Measurements from ENCODE around the gene AARS2. TPM values are rescaled to one million over a fixed set of nuclear protein-coding genes. Genes with fewer than 3 reads are reported as not detected.

The AARS2 gene
- total RNA-seq, 1 donor from 2014 or later: 7.9 TPM

DNA sequence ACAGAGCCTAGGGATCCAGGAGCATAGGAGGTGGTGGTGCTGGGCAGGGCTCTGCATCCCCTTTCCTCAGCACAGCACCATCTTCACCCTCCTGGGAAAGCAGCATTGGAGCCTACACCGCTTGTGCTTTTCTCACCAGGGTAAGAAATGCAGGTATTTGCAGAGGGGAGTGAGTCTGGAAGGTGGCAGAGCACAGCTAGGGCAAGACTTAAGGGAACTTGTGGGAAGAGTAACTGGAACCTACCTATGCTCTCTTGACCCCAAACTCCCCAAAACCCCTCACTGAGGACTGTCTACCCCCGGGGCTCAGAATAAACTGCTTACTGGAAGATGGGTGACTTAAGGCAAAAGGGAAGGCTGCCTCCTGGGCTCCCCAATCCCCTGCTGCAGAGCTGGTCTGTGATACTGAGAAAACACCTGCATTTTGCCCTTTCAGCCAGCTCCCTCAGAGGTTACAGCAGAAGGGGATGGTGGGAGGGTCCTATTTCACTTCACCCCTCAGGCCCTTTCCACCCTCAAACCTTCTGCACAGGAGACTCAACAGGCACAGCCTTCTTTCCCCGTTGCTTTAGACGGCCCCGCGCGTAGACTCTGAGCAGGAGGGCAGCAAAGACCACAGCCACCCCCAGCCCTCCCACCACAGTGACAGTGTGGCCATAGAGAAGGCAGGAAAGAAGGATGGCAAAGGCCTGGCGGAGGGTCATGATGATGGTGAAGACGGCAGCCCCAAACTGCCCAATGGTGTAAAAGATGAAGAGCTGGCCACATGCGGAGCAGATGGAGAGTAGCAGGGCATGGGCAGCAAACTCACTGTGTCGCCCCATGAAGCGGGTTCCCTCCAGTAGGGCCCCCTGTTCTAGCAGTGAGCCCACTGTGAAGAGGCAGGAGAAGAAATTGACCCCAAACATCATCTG, 58.7 kb downstream of the AARS2 start:
- Mint-ChIP-seq H3K27me3 (ENCODE audit: low read depth) (no peaks in the 10 kb centered on the region), H3K36me3 (ENCODE audit: low read depth) (peaks cover 50% of the 10 kb centered on the region), H3K4me3 (ENCODE audit: unreplicated experiment) (no peak overlapping the region), H3K9me3 (ENCODE audit: low read depth) (no peaks in the 10 kb centered on the region), H3K4me1 (ENCODE audit: low read depth) (peaks cover 71% of the 10 kb centered on the region), H3K27ac (ENCODE audit: unreplicated experiment) (peak overlapping the region; percentile 91)
- TF ChIP-seq, protein P1, sequence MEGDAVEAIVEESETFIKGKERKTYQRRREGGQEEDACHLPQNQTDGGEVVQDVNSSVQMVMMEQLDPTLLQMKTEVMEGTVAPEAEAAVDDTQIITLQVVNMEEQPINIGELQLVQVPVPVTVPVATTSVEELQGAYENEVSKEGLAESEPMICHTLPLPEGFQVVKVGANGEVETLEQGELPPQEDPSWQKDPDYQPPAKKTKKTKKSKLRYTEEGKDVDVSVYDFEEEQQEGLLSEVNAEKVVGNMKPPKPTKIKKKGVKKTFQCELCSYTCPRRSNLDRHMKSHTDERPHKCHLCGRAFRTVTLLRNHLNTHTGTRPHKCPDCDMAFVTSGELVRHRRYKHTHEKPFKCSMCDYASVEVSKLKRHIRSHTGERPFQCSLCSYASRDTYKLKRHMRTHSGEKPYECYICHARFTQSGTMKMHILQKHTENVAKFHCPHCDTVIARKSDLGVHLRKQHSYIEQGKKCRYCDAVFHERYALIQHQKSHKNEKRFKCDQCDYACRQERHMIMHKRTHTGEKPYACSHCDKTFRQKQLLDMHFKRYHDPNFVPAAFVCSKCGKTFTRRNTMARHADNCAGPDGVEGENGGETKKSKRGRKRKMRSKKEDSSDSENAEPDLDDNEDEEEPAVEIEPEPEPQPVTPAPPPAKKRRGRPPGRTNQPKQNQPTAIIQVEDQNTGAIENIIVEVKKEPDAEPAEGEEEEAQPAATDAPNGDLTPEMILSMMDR (IDR thresholded peaks at IDR 0.05): no peak
- peak; percentile 84 for DNase-seq (ENCODE audit: low spot score)

DNA sequence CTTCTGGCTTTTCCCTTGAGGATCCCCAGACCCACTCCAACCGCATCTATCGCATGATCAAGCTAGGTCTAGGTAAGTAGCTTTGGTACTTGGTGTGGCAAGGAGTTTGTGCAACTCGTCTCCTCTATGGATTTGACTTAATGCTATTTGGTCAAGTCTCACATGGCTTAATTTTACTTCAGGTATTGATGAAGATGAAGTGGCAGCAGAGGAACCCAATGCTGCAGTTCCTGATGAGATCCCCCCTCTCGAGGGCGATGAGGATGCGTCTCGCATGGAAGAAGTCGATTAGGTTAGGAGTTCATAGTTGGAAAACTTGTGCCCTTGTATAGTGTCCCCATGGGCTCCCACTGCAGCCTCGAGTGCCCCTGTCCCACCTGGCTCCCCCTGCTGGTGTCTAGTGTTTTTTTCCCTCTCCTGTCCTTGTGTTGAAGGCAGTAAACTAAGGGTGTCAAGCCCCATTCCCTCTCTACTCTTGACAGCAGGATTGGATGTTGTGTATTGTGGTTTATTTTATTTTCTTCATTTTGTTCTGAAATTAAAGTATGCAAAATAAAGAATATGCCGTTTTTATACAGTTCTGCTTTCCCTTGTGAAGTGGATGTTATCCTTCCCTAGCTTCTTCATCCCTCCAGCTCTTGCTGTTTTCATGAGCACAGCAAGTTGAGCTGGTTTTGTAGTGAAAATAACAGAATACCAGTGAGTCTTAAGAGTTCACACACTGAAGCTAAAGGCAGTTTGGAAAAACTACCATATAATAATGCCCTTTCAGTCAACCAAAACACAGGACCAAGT, 59.6 kb downstream of the AARS2 start:
- Mint-ChIP-seq H3K9me3 (ENCODE audit: low read depth) (no peaks in the 10 kb centered on the region), H3K4me1 (ENCODE audit: low read depth) (peaks cover 81% of the 10 kb centered on the region), H3K27me3 (ENCODE audit: low read depth) (no peaks in the 10 kb centered on the region), H3K36me3 (ENCODE audit: low read depth) (peaks cover 59% of the 10 kb centered on the region), H3K27ac (ENCODE audit: unreplicated experiment) (peak overlapping the region; percentile 62), H3K4me3 (ENCODE audit: unreplicated experiment) (no peak overlapping the region)
- peak; percentile 64 for DNase-seq (ENCODE audit: low spot score)
- TF ChIP-seq, protein P1 (IDR thresholded peaks at IDR 0.05): peak; percentile 78

DNA sequence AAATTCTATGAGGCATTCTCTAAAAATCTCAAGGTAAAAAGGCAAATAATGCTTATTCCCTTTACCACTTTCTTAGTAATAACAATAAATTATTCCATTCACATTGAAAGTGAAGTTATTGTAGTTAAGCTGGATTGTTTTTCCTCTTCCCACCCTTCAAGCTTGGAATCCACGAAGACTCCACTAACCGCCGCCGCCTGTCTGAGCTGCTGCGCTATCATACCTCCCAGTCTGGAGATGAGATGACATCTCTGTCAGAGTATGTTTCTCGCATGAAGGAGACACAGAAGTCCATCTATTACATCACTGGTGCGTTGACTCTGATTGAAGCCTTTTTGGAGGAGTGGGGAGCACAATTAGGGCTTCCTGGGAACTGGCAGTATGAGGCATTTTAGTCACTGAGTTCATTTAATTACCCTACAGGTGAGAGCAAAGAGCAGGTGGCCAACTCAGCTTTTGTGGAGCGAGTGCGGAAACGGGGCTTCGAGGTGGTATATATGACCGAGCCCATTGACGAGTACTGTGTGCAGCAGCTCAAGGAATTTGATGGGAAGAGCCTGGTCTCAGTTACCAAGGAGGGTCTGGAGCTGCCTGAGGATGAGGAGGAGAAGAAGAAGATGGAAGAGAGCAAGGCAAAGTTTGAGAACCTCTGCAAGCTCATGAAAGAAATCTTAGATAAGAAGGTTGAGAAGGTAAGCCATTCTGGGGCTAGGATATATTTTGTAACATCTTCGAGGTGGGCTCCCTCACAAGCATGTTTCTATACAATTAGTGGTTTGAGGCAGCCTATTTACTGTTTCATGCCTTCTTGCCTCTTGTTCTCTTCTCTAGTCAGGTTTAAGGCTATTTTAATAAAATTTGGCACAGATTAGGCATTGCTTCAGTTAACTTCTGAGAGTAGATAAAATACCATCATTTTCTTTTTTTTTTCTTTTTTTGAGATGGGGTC, 61.3 kb downstream of the AARS2 start:
- Mint-ChIP-seq H3K4me1 (ENCODE audit: low read depth) (peaks cover 79% of the 10 kb centered on the region), H3K4me3 (ENCODE audit: unreplicated experiment) (no peak overlapping the region), H3K36me3 (ENCODE audit: low read depth) (peaks cover 68% of the 10 kb centered on the region), H3K27me3 (ENCODE audit: low read depth) (no peaks in the 10 kb centered on the region), H3K9me3 (ENCODE audit: low read depth) (no peaks in the 10 kb centered on the region), H3K27ac (ENCODE audit: unreplicated experiment) (peak overlapping the region; percentile 69)
- DNase-seq (ENCODE audit: low spot score): peak; percentile 29
- TF ChIP-seq, protein P1 (IDR thresholded peaks at IDR 0.05): no peak

DNA sequence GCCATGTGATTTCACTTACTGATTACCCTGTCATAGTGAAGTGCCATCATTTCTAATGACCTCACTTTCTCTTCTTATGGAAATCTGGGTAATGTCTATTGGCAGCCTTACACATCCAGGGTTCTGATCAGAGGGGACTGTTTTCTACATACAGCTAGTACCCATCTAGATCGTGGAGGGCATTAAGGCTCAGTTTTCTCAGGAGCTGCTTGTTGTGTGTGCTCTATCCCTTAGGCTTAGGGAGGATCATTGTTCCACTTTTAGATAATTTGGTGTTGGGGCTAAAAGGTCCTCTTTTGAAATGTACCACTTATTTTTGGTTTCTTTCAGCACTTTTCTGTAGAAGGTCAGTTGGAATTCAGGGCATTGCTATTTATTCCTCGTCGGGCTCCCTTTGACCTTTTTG, 62.4 kb downstream of the AARS2 start:
- no peak overlapping the region for H3K4me3 Mint-ChIP-seq (ENCODE audit: unreplicated experiment)
- peaks cover 71% of the 10 kb centered on the region for H3K4me1 Mint-ChIP-seq (ENCODE audit: low read depth)
- TF ChIP-seq, protein P1 (IDR thresholded peaks at IDR 0.05): no peak
- no peak for DNase-seq (ENCODE audit: low spot score)
- no peaks in the 10 kb centered on the region for H3K27me3 Mint-ChIP-seq (ENCODE audit: low read depth)
- no peaks in the 10 kb centered on the region for H3K9me3 Mint-ChIP-seq (ENCODE audit: low read depth)
- peaks cover 68% of the 10 kb centered on the region for H3K36me3 Mint-ChIP-seq (ENCODE audit: low read depth)
- no peak overlapping the region for H3K27ac Mint-ChIP-seq (ENCODE audit: unreplicated experiment)
